NCI-H510A (cell line): ENCODE measurements around the gene EIF2AK3.
"Not testable (repeated sequence)": the region's sequence is repeated elsewhere in the genome, so short reads cannot be mapped to it uniquely, and the experiment has no call there.

Experiments
- DNase-seq: peaks from one replicate; lab custom pipeline; 2025; lab: John Stamatoyannopoulos, UW

Gene EIF2AK3

DNA sequence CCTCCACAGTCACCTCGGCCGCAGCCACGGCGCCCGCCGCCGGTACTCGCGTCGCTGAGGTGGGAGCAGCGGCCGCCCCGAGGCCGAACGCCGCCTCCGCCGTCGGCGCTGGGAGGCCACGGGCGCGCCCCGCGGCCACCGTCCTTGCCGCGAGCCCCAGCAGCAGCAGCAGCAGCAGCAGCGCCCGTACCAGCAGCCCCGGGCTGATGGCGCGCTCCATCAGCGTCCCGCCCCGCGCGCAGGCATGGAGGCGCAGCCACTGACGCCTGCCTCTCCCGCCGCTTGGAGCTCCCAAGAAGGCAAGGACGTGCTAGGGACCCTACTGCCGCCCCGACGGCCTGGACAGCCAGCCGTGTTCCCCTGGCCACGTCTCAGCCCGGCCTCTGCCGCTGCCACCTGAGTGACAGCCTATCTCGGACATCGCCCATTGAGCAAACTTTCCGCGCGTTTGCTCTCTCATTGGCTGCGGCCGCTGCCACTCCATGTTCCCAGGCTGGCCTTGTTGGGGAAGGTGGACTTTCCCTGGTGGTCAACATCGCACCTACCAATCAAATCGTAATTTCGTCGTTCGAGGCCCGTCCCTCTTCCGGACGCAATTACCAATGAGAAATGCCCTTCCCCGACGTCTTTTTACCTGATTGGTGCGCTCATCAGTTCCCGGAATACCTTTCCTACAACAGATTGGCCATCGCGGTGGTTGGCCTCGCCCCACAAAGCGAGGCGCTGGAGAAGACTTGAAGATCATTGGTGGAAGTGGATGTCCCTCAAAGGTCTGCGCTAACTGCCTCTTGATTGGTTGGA is at the start of gene EIF2AK3:
Gene EIF2AK3 (minus strand): TSS at position 410 of the 801 bp plus-strand sequence. CDS start 190 bp downstream, at position 220.
- DNase-seq = peak; percentile 97

DNA sequence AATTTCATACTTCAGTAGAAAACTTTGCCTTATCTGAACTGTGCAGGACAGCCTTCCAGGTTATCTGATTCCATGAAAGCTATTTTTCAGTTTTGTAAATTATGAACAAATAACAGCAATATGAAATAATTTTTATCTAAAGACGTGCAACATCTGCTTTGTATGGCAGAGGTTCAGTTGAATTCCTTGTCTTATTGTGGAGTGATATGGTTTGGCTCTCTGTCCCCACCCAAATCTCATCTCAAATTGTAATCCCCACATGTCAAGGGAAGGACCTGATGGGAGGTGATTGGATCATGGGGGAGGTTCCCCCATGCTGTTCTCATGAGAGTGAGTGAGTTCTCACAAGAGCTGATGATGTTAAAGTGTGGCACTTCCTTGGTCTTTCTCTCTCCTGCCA is 46.1 kb upstream of the EIF2AK3 start:
- DNase-seq = no peak

DNA sequence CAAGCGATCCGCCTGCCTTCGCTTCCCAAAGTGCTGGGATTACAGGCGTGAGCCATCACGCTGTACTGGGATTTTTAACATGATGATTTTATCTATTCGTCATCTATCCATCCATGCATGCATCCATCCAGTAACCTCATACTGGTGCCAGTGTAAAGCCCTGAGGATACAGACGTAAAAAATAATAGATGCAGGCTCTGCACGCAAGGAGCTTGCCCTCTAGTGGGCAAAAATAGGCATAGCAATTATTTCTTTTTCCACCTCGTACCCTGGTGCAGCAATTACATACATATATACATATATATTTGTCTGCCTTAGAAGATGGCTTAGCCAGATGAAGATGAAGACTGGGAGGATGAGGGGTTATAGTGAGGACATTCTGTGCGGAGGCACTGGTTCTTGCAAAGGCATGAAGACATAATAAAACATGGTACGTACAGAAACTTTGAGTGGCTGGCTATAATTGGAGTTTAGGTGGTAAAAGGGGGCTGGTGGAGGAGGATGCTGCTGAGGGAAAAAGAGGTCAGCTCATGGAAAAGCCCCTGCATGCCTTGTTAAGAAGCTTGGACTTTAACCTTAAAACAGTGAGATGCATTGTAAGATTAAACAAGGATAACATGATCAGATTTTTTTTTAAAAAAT is 44.6 kb upstream of the EIF2AK3 start:
- DNase-seq = no peak

DNA sequence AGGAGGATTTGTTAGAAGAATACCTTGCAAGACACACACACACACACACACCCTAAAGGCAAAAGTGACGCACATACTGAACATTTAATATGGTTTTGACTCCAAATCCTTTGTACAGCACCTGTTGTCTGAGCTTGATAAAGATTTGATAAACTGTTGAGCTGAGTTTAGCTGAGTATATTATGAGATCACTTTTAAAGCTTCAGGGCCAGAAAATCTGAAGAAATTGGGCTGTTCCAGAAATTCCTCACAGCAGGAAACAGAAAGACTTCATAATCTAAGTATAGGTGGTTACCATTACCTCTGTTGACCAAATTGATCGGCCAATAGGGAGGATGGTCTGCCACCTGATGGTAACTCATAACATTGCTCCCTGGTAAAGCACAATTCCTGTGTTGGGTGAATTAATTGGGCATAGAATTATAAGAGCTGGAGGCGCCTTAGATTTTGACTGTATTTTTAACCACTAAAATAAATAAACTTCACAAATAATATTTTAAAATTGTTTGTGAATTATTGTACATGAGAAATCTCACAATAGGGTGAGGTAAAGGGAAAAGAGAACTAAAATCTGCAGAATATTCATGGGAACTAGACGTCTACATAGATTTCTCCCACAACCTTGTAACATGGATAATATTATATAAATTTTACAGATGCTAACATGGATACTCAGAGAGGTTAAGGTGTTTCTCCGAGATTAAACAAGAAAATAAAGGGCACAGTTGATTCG is 42.4 kb upstream of the EIF2AK3 start:
- no peak for DNase-seq

DNA sequence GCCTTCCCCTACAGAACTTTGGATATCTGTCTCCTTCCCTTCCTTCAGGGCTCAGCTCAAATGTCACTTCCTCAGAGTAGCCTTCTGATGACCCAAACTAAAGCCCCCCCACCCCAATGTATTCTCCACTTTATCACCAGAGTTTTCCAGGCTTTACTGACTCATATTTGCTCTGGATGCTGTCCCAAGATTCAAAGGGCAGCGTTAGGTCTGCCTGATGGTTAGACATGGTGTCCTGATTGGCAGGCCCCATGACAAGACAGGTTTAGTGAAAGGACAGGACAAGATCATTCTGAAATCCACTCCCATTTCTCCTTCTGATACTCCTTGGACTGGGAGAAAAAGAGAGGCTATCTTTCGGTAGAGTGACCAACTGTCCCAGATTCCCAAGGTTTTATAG is 41.6 kb upstream of the EIF2AK3 start:
- no peak for DNase-seq

DNA sequence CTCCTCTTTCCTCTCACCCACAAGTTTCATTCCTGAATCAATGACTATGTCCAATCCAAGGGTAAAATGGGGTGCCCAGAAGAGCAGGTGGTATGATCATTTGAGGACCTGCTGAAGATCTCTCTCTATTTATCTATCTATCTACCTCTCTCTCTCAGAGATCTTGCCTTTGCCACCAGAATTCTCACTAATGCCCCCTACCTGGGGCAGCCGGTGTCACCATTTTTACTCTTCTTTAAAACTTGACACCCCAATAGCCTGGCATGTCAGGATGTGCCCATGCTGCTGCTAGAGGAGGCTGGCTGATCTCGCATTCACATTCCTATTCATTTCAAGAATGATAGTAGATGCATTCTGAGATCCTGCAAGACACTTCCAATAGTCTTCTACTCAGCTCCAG is 40.0 kb upstream of the EIF2AK3 start:
- no peak for DNase-seq

DNA sequence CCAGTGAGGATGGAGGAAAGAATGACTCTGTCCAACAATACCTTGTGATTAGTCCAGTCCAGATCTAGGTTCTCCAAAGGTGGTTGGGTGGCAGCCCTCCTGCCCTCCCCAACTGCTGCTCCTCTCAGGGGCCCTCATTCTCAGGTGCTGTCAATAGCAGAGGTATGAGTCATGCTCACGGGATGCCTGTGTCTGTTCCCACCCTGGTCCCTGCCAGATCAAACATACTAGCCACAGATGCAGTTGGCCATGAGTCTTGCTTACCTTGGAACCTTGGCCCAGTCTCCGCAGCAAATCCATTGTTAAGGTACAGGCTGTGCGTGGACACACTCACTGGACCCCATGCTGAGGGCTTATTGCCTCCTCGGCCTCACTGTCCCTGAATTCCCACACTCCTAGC is 39.3 kb upstream of the EIF2AK3 start:
- no peak for DNase-seq

DNA sequence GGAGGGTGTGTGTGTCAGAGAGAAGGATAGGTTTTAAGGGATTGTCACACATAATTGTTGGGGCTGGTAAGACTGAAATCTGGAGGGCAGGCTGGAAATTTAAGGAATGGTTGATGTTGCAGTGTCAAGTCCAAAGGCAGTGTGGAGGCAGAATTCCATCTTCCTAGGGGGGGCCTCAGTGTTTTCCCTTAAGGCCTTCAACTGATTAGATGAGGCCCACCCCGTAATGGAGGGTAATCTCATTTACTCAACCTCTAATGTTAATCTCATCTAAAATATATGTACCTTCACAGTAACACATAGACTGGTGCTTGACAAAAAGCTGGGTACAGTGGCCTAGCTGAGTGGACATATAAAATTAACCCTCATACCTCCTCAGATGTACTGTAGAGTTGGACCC is 33.4 kb upstream of the EIF2AK3 start:
- no peak for DNase-seq

DNA sequence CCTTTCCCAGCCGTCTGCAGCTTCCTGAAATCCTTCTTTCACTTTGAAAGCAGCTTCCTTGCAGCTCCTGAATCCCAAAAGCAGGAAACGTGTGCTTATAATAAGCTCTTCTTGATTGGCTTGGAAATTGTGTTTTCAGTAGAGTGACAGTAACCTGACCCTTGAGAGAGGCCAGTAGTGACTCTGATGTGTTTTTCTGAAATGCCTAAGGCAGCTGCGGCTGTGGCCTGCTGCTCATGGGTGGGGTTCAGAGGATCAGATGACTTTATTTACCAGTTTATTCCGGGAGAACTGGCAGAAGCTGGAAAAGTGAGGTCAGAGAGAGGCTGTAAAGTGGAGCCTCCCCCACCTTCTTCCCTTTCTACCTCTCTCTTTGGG is 32.3 kb upstream of the EIF2AK3 start:
- DNase-seq = peak; percentile 69

DNA sequence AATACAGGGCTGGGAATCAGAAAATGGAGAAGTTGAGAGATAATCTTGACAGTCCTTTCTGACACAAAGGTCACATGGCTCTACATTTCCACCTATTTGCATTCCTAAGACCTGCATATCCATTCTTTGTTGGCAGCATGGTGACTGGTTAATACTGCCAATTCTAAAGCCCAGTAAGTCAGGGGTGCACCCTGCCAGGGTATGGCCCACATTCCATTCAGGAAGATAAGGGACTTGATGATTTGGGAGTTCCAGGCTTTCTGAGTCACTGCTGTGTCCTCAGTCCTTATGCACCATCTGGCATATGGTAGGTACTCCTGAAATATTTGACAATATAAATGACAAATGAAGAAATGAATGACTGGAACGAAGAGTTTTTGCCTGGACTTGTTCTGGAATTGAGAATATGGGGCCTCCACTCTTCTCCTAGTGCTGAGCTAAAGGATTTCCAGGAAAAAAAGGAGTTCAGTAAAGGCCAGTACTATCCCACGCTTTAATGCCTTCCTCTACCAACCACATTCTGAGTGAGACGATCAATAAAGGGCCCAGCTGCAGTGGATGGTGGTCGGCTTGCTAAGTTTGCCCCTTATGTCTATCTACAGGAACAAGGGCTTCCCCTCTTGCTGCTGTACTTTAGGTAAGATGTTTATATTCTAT is 31.7 kb upstream of the EIF2AK3 start:
- no peak for DNase-seq

DNA sequence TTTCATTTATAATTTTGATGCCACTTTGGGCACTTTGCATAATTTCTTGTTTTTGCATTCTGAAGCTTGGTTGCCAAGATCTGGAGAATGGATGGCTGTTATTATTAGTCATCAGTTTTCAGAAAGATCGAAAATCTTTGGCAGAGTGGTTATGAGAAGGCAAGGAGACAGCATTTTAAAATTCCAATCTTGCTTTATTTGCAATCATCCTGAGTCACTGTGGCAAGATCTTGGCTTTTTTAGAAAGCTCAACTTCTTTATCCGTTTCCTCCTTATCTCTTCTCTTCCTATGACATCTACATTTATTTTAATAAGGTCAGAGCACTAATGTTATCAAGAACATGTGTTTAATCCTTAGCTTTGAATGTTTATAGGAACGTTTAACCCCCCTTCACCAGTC is 31.1 kb upstream of the EIF2AK3 start:
- DNase-seq = no peak

DNA sequence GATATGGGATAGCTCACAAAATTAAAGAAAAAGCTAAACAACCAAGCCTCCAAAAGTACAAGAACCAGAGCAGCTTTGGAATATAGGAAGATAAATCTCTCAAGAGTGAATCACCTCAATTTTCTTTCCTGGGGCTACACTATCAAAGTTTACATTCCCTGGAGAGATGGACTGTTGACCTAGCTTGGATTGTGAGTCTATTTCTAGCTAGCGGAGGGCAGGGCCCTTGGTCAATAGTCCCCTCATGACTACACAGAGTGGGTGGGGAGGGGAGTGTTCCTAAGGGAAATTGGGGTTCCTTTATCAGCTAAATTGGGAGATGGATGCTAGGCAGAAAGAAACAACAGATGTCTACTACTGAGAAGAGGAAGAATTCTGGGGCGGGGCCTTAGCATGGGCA is 29.9 kb upstream of the EIF2AK3 start:
- no peak for DNase-seq

DNA sequence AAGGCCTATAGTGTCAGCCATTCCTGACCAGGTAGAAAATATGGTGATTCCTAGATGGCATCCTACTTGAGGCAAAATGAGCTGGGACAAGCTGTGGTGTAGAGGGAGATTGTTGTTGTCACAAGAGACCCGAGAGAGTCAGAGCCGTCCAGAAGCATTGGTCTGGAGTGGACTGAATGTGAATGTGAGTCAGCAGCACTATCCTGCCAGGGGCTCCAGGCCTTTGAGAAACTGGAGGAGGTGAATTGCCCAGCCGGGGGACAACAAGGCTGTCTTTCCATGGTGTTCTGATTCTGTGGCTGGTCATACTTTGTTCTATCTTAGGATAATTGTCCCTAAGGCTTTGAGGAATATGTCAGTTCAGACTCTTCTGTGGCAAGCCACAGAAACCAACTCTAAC is 29.4 kb upstream of the EIF2AK3 start:
- no peak for DNase-seq

DNA sequence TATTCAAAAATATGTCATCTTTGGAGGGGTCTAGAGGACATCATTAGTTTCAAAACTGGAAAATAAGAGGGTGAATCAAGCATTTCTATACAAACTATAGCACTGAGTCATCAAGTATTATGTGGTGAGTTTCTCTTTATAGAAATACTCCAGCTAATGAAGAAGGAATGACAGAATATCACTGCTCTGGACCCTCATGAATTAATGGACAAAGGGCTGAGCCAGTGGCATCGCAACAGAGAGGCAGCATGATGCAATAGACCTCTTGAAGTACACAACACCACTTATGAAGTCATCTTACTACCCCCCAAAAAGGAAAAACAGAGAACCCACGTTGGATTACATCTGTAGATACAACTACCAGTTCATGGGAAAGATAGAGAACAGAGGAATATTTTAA is 27.4 kb upstream of the EIF2AK3 start:
- no peak for DNase-seq

DNA sequence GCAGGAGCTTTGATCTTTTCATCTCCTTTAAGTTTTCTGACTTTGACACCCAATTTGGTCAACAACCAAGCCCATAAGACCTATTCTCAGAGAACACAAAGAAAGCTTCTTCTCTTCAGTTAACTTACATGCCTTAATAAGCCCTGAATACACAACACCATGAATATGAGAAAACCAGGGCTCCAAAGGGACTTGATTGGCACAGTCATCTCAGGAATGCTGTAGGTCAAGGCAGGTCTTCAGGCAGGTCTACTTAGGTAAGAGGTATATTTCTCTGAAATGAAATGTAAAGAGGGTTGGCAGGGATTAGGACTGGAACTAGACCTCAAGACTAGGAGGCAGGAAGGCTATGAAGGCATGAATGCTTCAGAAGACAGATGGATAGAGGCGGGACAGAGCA is 24.4 kb upstream of the EIF2AK3 start:
- DNase-seq = no peak

DNA sequence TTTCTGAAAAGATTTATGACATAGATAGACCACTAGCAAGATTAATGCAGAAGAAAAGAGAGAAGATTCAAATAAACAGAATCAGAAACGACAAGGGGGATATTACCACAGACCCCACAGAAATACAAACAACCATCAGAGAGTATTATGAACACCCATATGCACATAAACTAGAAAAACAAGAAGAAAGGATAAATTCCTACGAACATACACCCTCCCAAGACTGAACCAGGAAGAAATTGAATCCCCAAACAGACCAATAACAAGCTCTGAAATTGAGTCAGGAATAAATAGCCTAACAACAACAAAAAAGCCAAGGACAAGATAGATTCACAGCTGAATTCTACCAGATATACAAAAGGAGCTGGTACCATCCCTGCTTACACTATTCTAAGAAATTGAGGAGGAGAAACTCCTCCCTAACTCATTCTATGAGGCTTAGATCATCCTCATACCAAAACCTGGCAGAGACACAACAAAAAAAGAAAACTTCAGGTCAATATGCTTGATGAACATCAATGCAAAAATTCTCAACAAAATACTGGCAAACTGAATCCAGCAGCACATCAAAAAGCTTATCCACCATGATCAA is 18.1 kb upstream of the EIF2AK3 start:
- not testable (repeated sequence) for DNase-seq

DNA sequence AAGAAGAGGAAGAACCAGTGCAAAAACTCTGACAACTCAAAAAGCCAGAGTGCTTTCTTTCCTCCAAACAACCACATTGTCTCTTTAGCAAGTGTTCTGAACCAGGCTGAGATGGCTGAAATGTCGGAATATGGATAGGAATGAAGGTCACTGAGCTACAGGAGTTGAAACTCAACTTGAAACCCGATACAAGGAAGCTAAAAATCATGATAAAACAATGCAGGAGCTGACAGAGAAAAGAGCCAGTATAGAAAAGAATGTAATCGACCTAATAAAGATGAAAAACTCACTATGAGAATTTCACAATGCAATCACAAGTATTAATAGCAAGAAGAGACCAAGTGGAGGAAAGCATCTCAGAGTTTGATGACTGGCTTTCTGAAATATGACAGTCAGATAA is 15.0 kb upstream of the EIF2AK3 start:
- DNase-seq = no peak

DNA sequence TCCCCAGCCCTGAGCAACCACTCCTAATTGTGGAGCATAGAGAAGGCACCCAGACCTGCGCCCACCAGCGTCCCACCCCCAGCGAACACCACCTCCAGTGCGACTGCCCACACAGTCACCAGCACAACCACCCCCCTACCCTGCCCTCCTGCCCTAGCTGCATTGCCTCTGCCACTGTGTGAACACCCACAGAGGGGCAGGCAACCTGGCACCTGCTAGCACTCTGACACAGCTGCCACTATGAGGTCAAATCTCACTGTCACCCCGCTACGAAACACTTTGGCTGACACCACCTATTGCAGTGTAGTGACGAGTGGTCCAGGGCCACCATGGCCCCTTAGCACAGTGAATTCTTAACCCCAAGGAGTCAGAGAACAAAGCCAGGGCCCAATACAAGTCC is 14.1 kb upstream of the EIF2AK3 start:
- no peak for DNase-seq

DNA sequence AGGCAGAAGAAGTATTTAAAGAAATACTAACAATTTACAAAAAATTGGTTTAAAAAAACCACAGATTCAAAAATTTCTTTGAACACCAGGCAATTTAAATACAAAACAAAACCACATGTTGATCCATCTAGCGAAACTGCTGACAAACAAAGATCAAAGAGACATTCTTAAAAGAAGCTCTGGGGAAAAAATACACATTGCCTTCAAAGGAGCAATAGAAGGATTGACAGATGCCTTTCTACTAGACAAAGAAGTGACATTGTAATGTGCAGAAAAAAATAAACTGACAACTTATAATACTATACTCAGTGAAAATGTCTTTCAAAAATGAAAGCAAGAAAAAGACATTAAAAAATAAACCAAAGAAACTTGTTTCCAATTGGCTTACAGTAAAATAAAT is 12.6 kb upstream of the EIF2AK3 start:
- no peak for DNase-seq

DNA sequence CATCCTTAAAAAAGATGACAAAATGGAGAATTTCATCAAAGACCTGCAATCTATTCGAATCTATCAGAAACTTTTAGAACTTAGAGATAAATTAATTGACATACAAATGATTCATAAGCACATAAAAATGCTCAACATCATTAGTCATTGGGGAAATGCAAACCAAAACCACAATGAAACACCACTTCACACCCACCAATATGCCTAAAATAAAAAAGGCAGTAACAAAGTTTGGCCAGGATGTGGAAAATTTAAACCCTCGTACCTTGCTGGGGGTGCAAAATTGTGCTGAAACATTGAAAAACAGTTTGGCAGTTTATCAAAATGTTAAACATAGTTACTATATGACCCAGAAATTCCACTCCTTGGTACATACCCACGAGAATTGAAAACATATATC is 11.5 kb upstream of the EIF2AK3 start:
- DNase-seq = no peak

DNA sequence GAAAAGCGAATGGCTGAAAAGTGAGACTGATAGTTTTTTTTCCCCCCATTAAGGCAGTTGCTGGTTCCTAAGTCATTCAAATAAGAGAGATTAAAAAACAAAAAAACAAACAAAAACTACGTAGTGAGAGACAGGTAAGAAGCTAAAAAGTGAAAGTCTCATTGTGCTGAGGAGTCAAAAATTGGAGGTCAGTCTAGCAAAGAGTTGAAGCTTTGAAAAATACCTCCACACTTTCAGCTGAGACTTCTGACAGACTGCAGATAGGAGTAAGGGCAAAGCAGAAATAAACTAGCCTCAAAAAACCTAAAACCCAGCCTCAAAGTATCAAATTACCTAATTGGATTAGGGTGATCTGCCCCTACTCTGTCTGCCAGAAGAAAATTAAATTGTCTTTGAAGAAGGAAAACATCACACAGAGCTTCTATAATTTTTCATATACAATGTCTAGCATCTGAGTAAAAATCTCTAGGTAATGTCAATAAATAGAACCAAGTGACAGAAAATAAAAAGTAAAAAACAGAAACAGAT is 10.9 kb upstream of the EIF2AK3 start:
- no peak for DNase-seq

DNA sequence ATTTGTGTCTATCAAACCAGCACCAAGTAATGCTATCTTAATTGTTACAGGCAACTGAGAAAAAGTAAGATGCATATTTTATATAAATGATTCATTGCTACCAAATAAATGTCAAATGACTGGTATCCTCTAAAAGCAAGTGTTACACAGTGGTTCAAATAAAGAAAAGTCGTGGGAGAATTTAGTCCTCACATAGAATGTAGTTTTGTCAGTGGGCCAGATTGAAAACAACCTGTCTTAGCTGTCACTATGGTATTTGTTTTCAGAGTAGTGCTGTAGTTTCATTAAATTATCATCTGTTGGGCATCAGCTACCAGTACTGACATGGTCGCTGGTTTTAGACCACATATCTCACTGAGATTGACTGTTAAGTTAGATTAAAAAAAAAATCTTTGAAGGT is 10.2 kb upstream of the EIF2AK3 start:
- DNase-seq = no peak
